Measurements from ENCODE around the gene GRK5.

DNA sequence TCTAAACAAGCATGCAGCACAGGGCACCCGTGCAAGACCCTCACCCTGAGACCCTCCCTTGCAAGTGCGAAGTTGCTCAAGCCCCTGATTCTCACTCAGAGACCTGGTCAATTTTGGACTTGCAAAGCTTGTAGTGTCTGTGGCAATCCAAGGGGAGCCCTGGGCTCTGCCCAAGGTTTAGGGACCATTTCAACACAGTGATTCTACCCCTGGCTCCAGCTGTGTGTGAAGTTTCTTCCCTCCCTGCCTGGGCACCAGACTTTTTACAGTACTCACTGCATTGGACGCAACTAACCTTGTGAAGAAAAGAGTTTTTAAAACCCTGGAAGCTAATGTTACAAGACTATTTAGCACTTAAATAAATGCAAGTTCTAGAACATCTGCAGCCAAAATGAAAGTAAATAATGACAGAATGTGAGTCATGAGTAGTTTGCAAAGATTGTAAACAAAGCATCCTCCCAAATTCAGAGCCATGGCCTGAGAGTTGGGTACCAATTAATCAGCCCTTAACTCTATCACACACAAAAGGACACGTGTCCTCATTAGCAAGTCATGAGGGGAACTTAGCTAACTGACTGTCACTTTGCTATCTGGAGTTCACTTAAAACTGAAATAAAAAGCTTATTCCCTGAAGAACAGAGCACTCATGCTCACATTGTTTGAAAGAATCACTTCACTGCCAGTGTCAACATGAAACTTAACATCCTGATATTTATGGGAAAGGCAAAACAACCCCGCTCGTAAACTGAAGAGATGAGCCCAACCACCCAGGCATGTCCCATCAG lies 287.1 kb downstream of the GRK5 start:
- no peak for TF ChIP-seq CTCF (IDR thresholded peaks at IDR 0.05; ENCODE audit: low read depth, low read length)
- no peak for TF ChIP-seq POLR2A (IDR thresholded peaks at IDR 0.05; ENCODE audit: extremely low read depth, insufficient read length)
- TF ChIP-seq, protein P1, sequence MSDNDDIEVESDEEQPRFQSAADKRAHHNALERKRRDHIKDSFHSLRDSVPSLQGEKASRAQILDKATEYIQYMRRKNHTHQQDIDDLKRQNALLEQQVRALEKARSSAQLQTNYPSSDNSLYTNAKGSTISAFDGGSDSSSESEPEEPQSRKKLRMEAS (IDR thresholded peaks at IDR 0.05; ENCODE audit: low read depth, low read length): no peak
